ENCODE measurements around the gene ZCCHC2. TPM values are rescaled to one million over a fixed set of nuclear protein-coding genes. Genes with fewer than 3 reads are reported as not detected.

ZCCHC2 gene
- total RNA-seq, 1 donor from 2014 or later: 21.0 TPM

- Mint-ChIP-seq H3K9me3 (ENCODE audit: unreplicated experiment) (no peaks in the 10 kb centered on the region), H3K27me3 (ENCODE audit: unreplicated experiment) (peaks cover 8% of the 10 kb centered on the region), H3K36me3 (ENCODE audit: low read depth, unreplicated experiment) (peaks cover 4% of the 10 kb centered on the region), H3K4me1 (ENCODE audit: unreplicated experiment) (peaks cover 21% of the 10 kb centered on the region), H3K4me3 (ENCODE audit: unreplicated experiment) (peak overlapping the region; percentile 96), H3K27ac (ENCODE audit: unreplicated experiment) (peak overlapping the region; percentile 77)
- no peak for TF ChIP-seq CTCF (IDR thresholded peaks at IDR 0.05; ENCODE audit: unreplicated experiment)
- DNase-seq (ENCODE audit: low spot score): no peak
Observed at GRCh38 chr18:62522178-62522503, 684 bp upstream of the ZCCHC2 start.

GRCh38 chr18:62523255-62523588, 397 bp downstream of the ZCCHC2 start:
- H3K4me1 Mint-ChIP-seq (ENCODE audit: unreplicated experiment): peaks cover 26% of the 10 kb centered on the region
- no peak overlapping the region for H3K27ac Mint-ChIP-seq (ENCODE audit: unreplicated experiment)
- peaks cover 8% of the 10 kb centered on the region for H3K27me3 Mint-ChIP-seq (ENCODE audit: unreplicated experiment)
- peaks cover 4% of the 10 kb centered on the region for H3K36me3 Mint-ChIP-seq (ENCODE audit: low read depth, unreplicated experiment)
- no peak overlapping the region for H3K4me3 Mint-ChIP-seq (ENCODE audit: unreplicated experiment)
- no peak for TF ChIP-seq CTCF (IDR thresholded peaks at IDR 0.05; ENCODE audit: unreplicated experiment)
- no peak for DNase-seq (ENCODE audit: low spot score)
- no peaks in the 10 kb centered on the region for H3K9me3 Mint-ChIP-seq (ENCODE audit: unreplicated experiment)

- Mint-ChIP-seq H3K4me3 (ENCODE audit: unreplicated experiment) (peak overlapping the region; percentile 97), H3K27ac (ENCODE audit: unreplicated experiment) (no peak overlapping the region), H3K36me3 (ENCODE audit: low read depth, unreplicated experiment) (peaks cover 4% of the 10 kb centered on the region), H3K9me3 (ENCODE audit: unreplicated experiment) (no peaks in the 10 kb centered on the region), H3K27me3 (ENCODE audit: unreplicated experiment) (peaks cover 8% of the 10 kb centered on the region), H3K4me1 (ENCODE audit: unreplicated experiment) (peaks cover 26% of the 10 kb centered on the region)
- DNase-seq (ENCODE audit: low spot score): peak; percentile 39
- TF ChIP-seq CTCF (IDR thresholded peaks at IDR 0.05; ENCODE audit: unreplicated experiment): no peak
Observed at GRCh38 chr18:62523631-62524439, 1.0 kb downstream of the ZCCHC2 start.

GRCh38 chr18:62524440-62525200, 1.8 kb downstream of the ZCCHC2 start:
- no peak for TF ChIP-seq CTCF (IDR thresholded peaks at IDR 0.05; ENCODE audit: unreplicated experiment)
- Mint-ChIP-seq H3K4me1 (ENCODE audit: unreplicated experiment) (peaks cover 32% of the 10 kb centered on the region), H3K27me3 (ENCODE audit: unreplicated experiment) (peaks cover 8% of the 10 kb centered on the region), H3K4me3 (ENCODE audit: unreplicated experiment) (peak overlapping the region; percentile 97), H3K9me3 (ENCODE audit: unreplicated experiment) (no peaks in the 10 kb centered on the region), H3K36me3 (ENCODE audit: low read depth, unreplicated experiment) (peaks cover 4% of the 10 kb centered on the region), H3K27ac (ENCODE audit: unreplicated experiment) (peak overlapping the region; percentile 79)
- DNase-seq (ENCODE audit: low spot score): peak; percentile 65

- Mint-ChIP-seq H3K36me3 (ENCODE audit: low read depth, unreplicated experiment) (peaks cover 4% of the 10 kb centered on the region), H3K4me3 (ENCODE audit: unreplicated experiment) (peak overlapping the region; percentile 97), H3K27me3 (ENCODE audit: unreplicated experiment) (peaks cover 8% of the 10 kb centered on the region), H3K9me3 (ENCODE audit: unreplicated experiment) (no peaks in the 10 kb centered on the region), H3K27ac (ENCODE audit: unreplicated experiment) (peak overlapping the region; percentile 14), H3K4me1 (ENCODE audit: unreplicated experiment) (peaks cover 40% of the 10 kb centered on the region)
- no peak for DNase-seq (ENCODE audit: low spot score)
- TF ChIP-seq CTCF (IDR thresholded peaks at IDR 0.05; ENCODE audit: unreplicated experiment): no peak
Observed at GRCh38 chr18:62525608-62526007, 2.8 kb downstream of the ZCCHC2 start.

Data from endothelial cell (in vitro differentiated cells).